Large intestine (tissue), 3 donors: ENCODE results near the gene SLC4A8. TPM values are rescaled to one million over a fixed set of nuclear protein-coding genes. Genes with fewer than 3 reads are reported as not detected.

Experiments
- DNase-seq, 2 donors: peaks; one replicate each; pipeline versions ENCODE4 v3.0.0 to v3.0.0-alpha.2; 2013
- H3K27ac ChIP-seq: one replicate; pipeline ENCODE4 v1.5.1; 2013; ENCODE audit warnings: low read length
- H3K27me3 ChIP-seq: 2 replicates; pipeline ENCODE4 v1.6.1; 2013; ENCODE audit warnings: low read length; ENCODE audit not compliant: control insufficient read depth, insufficient read depth
- H3K36me3 ChIP-seq: 2 replicates; pipeline ENCODE4 v1.6.1; 2013; ENCODE audit warnings: low read length; ENCODE audit not compliant: control insufficient read depth, insufficient read depth
- H3K4me1 ChIP-seq: one replicate; pipeline ENCODE4 v1.6.1; 2013; ENCODE audit warnings: low read length; ENCODE audit not compliant: control insufficient read depth, insufficient read depth
- H3K4me3 ChIP-seq: one replicate; pipeline ENCODE4 v1.5.1; 2013; ENCODE audit warnings: low read length
- H3K9me3 ChIP-seq: one replicate; pipeline ENCODE4 v1.6.1; 2013; ENCODE audit warnings: mild to moderate bottlenecking, low read depth, low read length, moderate library complexity; ENCODE audit not compliant: control insufficient read depth
- WGBS: methylation state at CpG from one replicate; pipeline ENCODE4 v1.1.5; 2013; ENCODE audit warnings: low lambda C conversion rate; ENCODE audit not compliant: insufficient coverage; 5-methylcytosine and 5-hydroxymethylcytosine counted together
- polyA plus RNA-seq: library from polyadenylated mRNA; unstranded; fragments of 120-200 nt; gene quantifications from one replicate; pipeline ENCODE4 v1.2.1, GENCODE V29; 2013

The SLC4A8 gene
- polyA plus RNA-seq, 1 donor: 6.3 TPM

DNA sequence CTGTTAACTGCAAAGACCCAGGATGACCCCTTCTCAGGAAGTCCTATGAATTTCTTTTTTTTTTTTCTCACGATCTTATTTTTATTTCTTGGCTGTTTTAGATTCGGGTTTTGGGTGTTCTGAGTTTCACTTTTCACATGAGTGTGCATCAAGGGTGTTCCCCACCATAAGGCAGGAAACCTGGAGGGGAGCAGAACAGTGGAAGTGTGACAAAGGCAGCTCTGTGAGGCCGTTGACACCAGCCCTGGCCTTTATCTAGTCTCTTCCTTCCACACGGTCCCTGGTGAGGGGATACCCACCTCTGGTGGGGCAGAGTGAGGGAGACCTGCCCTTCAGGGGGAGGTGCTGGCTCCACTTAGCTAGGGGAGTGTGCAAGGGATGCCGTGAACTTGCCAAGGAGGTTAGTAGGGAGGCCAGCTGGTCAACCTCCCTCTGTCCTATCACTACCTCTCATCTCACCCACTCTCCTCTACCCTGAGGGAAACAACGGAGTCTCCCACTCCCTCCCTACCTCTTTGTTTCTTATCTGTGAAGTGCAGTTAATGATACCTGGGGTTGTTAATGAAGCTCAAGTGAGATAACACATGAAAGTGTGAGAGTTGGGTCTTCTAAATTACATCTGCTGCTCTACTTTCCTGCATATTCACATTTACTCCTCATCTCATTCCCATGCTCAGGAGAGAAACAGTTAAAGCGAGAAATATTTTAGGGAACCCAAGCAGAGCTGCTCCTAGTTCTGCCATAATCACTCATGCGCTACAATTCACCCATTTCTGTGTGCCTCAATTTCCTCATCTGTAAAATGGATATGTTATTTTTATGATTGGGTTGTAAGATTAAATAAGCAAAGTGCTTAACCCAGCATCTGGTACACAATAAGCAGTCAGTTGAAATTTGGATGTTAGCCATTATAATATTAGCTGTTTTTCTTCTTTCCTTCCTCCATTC, 29.1 kb upstream of the SLC4A8 start:
- Histone ChIP-seq H3K9me3 (no peaks in the 10 kb centered on the region), H3K4me1 (peaks cover 59% of the 10 kb centered on the region), H3K27ac (peak overlapping the region; percentile 59), H3K36me3 (no peaks in the 10 kb centered on the region), H3K27me3 (peaks cover 9% of the 10 kb centered on the region), H3K4me3 (no peak overlapping the region)
- WGBS: 50% methylated on average over 2 of the region's 8 CpGs
- no peak for DNase-seq

DNA sequence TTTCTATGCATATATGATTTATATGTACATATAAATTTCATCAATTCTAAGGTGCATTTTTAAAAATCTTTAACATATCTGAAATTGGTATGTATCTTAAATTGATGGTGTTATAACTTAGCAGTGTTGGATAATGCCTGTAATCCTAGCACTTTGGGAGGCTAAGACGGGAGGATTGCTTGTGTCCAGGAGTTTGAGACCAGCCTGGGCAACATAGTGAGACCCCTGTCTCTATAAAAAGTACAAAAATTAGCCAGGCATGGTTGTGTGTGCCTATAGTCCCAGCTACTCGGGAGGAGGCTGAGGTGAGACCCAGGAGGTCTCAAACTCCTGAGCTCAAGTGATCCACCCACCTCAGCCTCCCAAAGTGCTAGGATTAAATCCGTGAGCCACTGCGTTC, 27.0 kb upstream of the SLC4A8 start:
- Histone ChIP-seq H3K4me1 (peaks cover 75% of the 10 kb centered on the region), H3K36me3 (no peaks in the 10 kb centered on the region), H3K4me3 (no peak overlapping the region), H3K9me3 (no peaks in the 10 kb centered on the region), H3K27me3 (no peaks in the 10 kb centered on the region), H3K27ac (peak overlapping the region; percentile 74)
- DNase-seq: no peak
- WGBS: no CpG with 5 or more reads among the region's 4 CpGs

DNA sequence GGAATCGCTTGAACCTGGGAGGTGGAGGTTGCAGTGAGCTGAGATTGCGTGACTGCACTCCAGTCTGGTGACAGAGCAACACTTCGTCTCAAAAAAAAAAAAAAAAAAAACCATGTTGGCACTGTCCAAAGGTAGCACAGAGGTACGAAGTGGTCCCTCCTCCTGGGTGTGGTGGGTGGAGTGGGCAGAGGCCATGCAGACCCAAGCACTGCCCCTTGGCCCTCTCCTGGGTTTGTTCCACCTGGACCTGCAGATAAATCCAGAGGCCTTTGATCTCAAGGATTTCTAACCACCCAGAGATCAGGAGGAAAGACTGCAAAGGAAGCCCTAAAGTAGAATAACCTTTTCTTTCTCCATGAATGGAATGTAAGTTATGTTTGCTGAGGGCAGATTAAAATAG, 24.7 kb upstream of the SLC4A8 start:
- H3K9me3 ChIP-seq: no peaks in the 10 kb centered on the region
- H3K27ac ChIP-seq: peak overlapping the region; percentile 74
- H3K4me1 ChIP-seq: peaks cover 81% of the 10 kb centered on the region
- peak; percentile 90 to 94 for DNase-seq
- WGBS: no CpG with 5 or more reads among the region's 4 CpGs
- H3K4me3 ChIP-seq: no peak overlapping the region
- no peaks in the 10 kb centered on the region for H3K36me3 ChIP-seq
- H3K27me3 ChIP-seq: no peaks in the 10 kb centered on the region

DNA sequence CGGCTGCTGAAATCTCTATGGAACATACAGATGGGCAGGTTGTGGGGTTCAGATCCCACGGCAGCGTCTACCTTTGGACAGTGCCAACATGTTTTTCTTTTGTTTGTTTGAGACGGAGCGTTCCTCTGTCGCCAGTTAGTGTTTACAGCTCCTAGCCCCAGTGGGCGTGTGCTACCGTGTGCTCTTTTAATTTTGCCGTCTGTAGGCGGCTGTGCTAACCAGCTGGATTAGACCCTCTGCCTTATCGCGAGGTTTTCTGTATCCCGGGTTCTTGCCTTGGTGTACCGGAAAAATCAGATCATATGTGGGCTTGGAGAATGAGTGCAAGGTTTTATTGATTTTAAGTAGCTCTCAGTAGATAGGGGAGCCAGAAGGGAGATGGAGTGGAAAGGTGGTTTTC, 23.6 kb upstream of the SLC4A8 start:
- Histone ChIP-seq H3K27me3 (no peaks in the 10 kb centered on the region), H3K9me3 (no peaks in the 10 kb centered on the region), H3K27ac (peak overlapping the region; percentile 68), H3K4me1 (peaks cover 78% of the 10 kb centered on the region), H3K4me3 (no peak overlapping the region), H3K36me3 (no peaks in the 10 kb centered on the region)
- no CpG with 5 or more reads among the region's 14 CpGs for WGBS
- DNase-seq: peak in 1 of 2 donors; percentile 62

DNA sequence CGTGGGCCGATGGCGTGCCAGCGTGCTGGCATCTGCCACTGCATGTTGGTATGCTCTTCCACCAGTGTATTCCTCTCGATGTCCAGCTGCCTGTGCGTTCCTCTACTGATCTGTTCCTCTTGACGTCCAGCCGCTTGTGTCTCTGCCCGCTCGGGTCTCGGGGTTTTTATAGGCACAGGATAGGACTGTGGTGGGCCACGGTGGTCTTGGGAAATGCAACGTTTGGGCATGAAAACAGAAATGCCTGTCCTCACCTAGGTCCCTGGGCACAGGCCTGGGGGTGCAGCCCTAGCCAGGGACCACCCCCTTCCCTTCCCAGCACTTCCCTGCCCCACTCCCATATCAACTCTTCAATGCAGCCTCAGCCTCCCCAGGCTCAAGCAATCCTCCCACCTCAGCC, 23.1 kb upstream of the SLC4A8 start:
- H3K4me1 ChIP-seq: peaks cover 81% of the 10 kb centered on the region
- no peaks in the 10 kb centered on the region for H3K9me3 ChIP-seq
- H3K27ac ChIP-seq: peak overlapping the region; percentile 68
- no peaks in the 10 kb centered on the region for H3K27me3 ChIP-seq
- no peak overlapping the region for H3K4me3 ChIP-seq
- no CpG with 5 or more reads among the region's 13 CpGs for WGBS
- H3K36me3 ChIP-seq: no peaks in the 10 kb centered on the region
- no peak for DNase-seq

DNA sequence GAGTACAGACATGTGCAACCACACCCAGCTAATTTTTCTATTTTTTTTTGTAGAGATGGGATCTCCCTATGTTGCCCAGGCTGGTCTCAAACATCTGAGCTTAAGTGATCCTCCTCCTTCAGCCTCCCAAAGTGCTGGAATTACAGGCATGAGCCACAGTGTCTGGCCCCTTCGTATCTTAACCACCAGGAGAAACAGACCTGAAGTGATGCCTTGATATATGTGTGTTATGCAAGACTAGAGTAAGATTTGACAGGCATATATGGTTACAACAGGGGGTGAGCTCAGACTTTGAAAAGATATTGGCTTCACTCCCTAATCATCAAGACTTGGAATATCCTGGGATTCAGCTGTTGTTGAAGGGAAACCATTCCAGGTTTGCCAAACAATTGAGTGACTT, 22.7 kb upstream of the SLC4A8 start:
- H3K4me1 ChIP-seq: peaks cover 85% of the 10 kb centered on the region
- H3K4me3 ChIP-seq: no peak overlapping the region
- no peaks in the 10 kb centered on the region for H3K27me3 ChIP-seq
- no peak for DNase-seq
- WGBS: no CpG with 5 or more reads among the region's 1 CpG
- H3K9me3 ChIP-seq: no peaks in the 10 kb centered on the region
- H3K36me3 ChIP-seq: no peaks in the 10 kb centered on the region
- H3K27ac ChIP-seq: peak overlapping the region; percentile 68

DNA sequence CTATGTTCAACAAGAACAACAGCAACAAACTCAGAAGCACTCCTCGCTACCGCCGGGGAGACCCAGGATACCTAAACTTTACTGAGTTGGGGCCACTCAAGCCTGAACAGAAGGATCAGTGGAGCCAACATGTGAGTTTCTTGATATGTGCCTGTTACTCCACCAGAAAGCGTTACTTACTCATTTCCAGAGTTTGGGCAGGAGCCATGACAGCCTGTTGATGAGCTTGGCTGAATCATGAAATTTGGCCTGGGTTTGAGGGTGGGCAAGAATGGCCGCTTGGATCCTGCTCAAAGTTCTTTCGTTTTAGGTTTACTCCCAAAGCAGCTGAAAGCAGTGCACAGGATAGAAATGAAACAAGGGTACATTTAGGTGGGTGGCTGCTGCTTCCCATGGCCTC, 21.5 kb upstream of the SLC4A8 start:
- H3K9me3 ChIP-seq: no peaks in the 10 kb centered on the region
- H3K4me1 ChIP-seq: peaks cover 90% of the 10 kb centered on the region
- H3K36me3 ChIP-seq: no peaks in the 10 kb centered on the region
- no peak for DNase-seq
- no peaks in the 10 kb centered on the region for H3K27me3 ChIP-seq
- H3K27ac ChIP-seq: peak overlapping the region; percentile 83
- no CpG with 5 or more reads among the region's 6 CpGs for WGBS
- H3K4me3 ChIP-seq: no peak overlapping the region

DNA sequence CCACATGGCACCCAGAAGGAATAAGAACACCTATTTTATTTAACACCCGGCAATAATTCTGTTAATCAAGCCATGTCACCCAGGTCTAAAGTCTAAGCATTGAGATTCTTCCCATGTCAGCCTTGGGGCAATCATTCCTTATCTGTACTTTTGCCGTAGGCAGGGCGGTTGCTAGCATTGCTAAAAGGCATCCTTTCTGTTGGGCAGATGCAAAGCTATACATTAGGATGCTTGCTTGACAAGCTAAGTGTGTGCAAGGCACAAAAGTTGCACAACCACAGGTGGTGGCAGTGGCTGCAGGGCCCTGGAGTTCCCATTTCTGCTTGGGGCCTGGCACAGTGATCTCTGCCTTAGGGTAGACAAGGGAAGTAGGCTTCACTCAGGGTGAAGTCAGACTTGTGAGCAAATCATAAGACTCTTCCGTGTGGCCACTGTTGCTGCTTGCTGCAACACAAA, 20.9 kb upstream of the SLC4A8 start:
- Histone ChIP-seq H3K9me3 (no peaks in the 10 kb centered on the region), H3K4me1 (peaks cover 85% of the 10 kb centered on the region), H3K27me3 (no peaks in the 10 kb centered on the region), H3K36me3 (no peaks in the 10 kb centered on the region), H3K27ac (peak overlapping the region; percentile 83), H3K4me3 (no peak overlapping the region)
- DNase-seq: peak; percentile 69 to 90
- 60% methylated on average over 1 of the region's 4 CpGs for WGBS

DNA sequence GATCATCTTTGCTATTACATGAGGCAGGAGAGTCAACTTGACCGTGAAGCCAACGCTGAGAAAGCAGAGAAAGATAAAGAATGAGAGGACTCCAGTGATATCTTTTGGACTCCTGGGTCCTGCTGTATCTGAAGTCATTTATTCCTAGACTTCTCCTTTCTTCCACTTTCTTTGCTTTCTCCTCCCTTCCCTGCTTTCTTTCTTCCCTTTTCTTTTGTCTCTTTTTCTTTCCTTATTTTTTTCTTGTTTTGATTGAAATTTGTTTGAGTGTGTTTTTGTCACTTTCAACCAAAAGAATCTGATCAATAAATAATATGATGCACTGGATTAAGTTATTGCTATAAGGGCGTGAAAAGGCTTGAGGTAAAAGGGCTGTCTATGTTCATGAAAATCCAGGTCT, 20.0 kb upstream of the SLC4A8 start:
- H3K36me3 ChIP-seq: no peaks in the 10 kb centered on the region

DNA sequence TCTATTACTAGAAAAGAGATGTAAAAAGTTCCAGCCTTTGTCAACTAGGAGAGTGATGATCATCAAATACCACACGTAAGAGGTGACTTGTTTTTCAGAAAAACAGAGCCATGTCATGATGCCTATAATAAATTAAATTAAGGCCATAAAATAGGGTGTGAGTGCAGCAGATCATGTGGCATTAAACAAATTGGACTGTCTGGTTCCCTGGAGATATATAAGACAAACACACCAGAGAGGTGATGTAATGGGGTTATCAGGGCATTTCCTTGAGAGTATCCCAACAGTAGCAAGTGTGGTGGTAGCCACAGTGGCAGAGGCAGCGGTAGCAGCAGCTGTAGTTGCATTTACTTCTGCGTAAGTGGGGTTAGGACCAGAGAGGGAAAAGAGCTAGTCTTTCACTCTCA, 18.8 kb upstream of the SLC4A8 start:
- no peaks in the 10 kb centered on the region for H3K36me3 ChIP-seq
- no peaks in the 10 kb centered on the region for H3K27me3 ChIP-seq
- no CpG with 5 or more reads among the region's 3 CpGs for WGBS
- H3K4me1 ChIP-seq: peaks cover 74% of the 10 kb centered on the region
- DNase-seq: peak; percentile 83 to 94
- peak overlapping the region; percentile 83 for H3K27ac ChIP-seq
- no peak overlapping the region for H3K4me3 ChIP-seq
- H3K9me3 ChIP-seq: no peaks in the 10 kb centered on the region

More for the DNA sequence above, 20.0 kb upstream of the SLC4A8 start:
- H3K4me3 ChIP-seq: no peak overlapping the region
- peaks cover 76% of the 10 kb centered on the region for H3K4me1 ChIP-seq
- H3K9me3 ChIP-seq: no peaks in the 10 kb centered on the region
- H3K27ac ChIP-seq: peak overlapping the region; percentile 83
- no peaks in the 10 kb centered on the region for H3K27me3 ChIP-seq
- WGBS: 83% methylated on average over 2 of the region's 3 CpGs
- no peak for DNase-seq
